Stimulated activated CD8-positive, alpha-beta memory T cell treated with anti-CD3 and anti-CD28 coated beads, Interleukin-12 subunit alpha, Interleukin-12 subunit beta, amount 100 ng/mL, for 24 hours (primary cell): Measurements from ENCODE around the gene GJC3.
"Not testable (repeated sequence)": the region's sequence is repeated elsewhere in the genome, so short reads cannot be mapped to it uniquely, and the experiment has no call there.

Experiments
- DNase-seq: peaks from one replicate; pipeline ENCODE4 v3.0.0-alpha.2; 2020; ENCODE audit errors: extremely low read depth

The GJC3 gene

DNA sequence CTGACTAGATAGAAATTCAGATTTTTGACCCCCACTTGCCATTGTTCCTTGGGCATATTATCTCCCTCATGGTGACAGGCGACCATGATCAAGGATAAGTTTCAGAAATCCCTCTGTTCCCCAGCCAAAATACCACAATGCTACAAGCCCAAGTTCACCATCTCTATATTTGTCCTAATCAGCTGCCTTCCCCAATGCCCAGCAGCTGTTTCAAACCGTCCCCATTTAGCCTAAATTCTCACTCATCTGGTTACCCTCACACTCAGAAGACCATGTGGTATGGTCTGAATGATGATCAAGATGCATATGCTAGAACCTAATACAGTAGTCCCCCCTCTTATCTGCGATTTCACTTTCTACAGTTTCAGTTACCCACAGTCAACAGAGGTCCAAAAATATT is 956 bp upstream of the GJC3 start:
- DNase-seq, result no peak

- no peak for DNase-seq
These were observed 272 bp upstream of the GJC3 start for GRCh38 chr7:99929730-99930053.

DNA sequence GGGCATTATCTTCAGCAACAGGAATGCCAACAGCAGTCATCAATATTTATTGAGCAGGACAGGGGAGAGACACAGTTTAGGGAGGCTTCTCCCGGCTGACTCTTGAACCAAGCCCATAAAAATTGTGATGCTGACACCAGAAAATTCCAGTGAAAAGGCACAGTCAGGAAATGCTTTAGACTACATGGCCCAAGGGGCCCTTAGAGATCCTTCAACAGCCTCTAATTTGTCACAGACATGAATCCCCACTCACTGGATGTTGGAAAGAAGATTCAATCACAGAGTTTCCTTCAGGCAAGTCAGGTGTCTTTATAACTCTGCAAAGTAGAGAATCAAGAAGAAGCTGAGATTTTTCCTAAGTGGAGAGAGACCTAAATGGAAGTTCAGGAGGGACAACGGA is 1.2 kb downstream of the GJC3 start:
- DNase-seq, result no peak

GRCh38 chr7:99927536-99927935 is 1.9 kb downstream of the GJC3 start:
- no peak for DNase-seq

GRCh38 chr7:99926321-99926720 is 3.1 kb downstream of the GJC3 start:
- DNase-seq, result no peak

DNA sequence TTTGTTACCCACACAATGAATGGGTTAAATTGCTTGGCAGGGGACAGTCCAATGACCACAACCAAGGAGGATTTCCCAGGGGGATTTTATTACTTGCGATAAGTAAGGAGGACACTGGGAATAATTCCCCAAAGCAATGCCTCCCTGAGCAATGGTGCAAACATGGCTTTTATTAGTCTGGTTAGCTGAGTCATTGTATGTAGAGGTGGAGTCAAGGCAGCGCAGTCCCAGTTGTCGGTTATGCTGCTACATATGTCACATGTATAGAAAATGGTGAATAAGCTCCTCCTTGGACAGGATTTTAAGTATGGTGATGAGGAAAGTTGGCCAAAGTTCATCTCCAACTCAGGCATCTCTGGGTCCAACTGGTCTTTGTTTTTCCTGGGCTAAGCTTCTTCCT is 6.2 kb downstream of the GJC3 start:
- no peak for DNase-seq

DNA sequence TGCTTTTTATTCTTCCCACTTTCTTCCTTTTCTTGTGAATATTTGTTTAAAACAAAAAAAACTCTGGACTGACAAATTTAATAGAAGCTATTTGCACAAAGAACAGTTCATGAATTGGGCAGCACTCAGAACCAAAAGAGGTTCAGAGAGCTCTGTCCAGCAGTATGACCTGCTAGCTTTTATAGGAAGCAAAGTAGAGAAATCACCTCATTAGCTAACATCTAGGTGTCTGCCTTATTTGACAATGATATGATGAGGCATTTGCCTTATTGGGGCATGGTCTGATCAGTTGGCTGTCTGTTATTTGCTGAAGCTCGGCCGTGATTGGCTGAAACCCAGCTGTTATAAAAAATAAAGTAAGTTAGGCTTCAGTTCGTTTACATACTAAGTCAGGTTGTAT is 9.3 kb downstream of the GJC3 start:
- no peak for DNase-seq

DNA sequence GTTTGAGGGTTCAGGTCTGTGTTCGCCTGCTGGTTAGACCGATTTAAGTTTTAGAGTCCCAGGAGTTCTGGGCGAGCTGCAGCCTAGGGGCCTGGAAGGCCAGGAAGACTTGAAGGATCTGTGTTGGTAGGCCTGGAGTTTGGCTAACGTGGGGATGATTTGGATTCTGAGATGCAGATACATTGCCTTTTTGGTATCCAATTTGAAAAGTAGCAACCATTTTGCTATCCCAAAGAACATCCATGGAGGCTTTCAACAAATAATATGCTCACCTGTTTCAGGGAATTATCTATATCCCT is 9.7 kb downstream of the GJC3 start:
- DNase-seq, result no peak

- peak; percentile 84 for DNase-seq
These were observed 10.2 kb downstream of the GJC3 start, which contains the start of gene TRIM4 for GRCh38 chr7:99918959-99919813. TSS of gene TRIM4 (minus strand) at chr7:99919530. CDS start at chr7:99919401, 129 bp downstream.

DNA sequence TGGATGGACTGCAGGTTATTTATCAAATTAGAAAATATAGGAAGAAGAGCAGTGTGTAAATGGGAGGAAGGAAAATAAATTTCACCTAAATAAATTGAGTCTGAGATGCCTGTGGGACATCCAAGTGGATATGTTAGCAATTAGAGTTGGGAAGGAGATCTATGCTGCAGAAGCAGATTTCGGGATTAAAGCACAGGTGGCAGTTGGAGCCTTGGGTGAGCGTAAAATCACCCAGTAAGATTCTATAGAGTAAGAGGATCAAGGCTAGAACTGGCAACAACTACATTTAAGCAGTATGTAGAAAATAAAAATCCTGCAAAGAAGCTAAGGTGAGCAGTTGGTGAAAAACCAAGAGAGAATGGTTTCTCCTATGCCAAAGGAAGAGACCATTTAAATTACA is 18.4 kb downstream of the GJC3 start:
- no peak for DNase-seq

- DNase-seq, result no peak
These were observed 27.8 kb downstream of the GJC3 start for GRCh38 chr7:99901581-99901980.

DNA sequence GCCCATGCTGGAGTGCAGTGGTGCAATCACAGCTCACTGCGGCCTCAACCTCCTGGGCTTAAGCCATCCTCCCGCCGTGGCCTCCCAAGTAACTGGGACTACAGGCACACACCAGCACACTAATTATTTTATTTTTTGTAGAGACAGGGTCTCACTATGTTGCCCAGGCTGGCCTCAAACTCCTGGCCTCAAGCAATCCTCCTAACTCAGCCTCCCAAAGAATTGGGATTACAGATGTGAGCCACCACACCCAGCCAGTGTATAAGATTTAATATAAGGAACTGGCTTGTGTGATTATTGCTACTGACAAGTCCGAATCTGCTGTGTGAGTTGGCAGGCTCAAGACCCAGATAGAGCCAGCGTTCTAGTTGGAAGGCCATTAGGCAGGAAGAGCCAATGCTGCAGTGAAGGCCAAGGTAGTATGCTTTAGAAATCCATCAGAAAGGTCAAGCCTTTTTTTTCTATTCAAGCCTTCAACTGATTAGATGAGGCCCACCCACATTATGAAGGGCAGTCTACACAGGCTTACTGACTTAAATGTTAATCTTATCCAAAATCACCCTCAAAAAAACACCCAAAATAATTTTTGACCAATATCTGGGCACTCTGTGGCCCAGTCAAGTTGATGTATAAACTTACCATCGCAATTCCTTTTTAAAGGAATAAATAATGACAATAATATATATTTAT is 29.4 kb downstream of the GJC3 start:
- DNase-seq, result no peak

DNA sequence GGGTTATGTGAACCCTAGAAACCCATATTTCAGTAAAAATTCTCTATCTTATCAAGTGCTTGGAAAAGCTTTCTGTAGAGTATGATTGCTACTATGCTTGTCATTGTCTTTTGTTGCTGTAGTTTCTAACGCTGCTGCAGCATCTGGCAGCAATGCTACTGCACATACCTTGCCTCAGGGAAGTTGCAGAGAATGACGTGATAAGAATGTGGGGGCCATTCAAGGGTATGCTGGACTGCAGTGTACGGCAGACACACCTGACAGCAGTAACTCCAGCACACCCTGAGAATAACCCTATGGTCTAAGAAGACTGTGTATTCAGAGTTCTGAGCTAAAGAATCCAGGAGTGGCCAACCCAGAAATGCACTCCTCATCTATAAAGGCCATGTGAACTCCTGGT is 30.6 kb downstream of the GJC3 start:
- DNase-seq, result no peak

DNA sequence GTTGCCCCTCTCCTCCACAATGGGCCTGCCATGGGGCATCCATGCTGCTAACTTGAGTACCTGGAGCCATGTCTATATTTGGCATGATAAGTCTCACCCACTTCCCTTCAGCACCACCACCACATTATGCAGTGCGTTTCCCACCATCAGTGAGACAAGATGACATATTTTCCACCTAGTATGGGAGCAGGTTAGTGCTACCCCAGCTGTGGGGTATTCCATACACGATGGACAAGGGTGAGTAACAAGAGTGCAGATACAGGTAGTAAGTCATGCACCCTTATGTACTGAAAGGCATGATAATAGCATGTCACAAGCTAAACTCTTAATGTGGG is 31.4 kb downstream of the GJC3 start:
- DNase-seq, result no peak

DNA sequence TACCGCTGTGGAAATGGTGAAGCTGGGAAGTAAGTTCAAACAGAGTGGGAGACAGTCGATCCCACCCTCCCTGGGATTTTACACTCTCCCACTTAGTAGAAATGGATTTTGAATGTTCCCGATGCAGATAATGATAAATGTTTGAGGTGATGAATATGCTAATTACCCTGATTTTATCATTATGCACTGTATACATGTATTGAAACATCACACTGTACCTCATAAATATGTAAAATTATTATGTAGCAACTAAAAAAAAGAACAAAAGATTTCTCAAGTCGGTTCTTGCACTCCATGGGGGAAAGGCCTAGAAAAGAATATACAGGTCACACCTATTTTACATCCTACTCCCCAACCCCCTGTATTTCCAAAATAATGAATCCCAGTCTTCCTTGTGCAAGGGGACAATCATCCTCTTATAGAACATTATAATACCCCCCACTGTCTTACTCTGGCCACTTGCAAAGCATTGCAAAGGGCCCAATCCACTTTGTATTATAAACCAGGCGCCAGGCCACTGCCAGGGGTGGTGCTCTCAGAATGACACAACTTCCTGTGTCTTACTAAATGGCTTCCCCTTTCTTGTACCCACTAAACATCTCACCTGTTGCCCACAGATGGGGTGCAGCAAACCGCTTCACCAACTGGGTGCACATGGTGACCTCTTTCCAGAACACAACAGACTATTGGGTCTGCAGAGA is 31.9 kb downstream of the GJC3 start:
- DNase-seq, result no peak

DNA sequence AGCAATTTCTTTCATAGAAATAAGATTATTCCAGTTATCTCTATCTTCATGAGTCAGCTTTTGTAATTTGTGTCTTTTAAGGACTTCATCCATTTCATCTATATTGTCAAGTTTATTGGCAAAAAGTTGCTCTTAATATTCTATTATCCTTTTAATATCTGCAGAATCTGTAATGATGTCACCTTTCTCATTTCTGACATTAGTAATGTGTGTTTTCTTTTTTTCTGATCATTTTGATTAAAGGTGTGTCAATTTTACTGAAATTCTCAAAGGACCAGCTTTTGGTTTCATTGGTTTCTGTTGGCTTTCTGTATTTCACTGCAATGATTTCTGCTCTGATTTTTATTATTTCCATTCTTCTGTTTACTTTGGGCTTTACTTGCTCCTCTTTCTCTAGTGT is 34.7 kb downstream of the GJC3 start:
- DNase-seq, result no peak

- DNase-seq, result no peak
These were observed 36.1 kb downstream of the GJC3 start for GRCh38 chr7:99893280-99893679.

DNA sequence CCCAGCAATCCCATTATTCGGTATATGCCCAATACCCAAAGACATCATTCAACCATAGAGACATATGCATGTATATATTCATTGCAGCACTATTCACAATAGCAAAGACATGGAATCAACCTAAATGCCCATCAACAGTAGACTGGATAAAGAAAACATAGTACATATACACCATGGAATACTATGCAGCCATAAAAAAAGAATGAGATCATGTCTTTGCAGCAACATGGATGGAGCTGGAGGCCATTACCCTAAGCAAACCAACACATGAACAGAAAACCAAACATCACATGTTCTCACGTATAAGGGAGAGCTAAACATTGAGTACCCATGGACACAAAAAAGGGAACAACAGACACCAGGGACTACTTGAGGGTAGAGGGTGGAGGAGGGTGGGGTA is 39.1 kb downstream of the GJC3 start:
- not testable (repeated sequence) for DNase-seq

DNA sequence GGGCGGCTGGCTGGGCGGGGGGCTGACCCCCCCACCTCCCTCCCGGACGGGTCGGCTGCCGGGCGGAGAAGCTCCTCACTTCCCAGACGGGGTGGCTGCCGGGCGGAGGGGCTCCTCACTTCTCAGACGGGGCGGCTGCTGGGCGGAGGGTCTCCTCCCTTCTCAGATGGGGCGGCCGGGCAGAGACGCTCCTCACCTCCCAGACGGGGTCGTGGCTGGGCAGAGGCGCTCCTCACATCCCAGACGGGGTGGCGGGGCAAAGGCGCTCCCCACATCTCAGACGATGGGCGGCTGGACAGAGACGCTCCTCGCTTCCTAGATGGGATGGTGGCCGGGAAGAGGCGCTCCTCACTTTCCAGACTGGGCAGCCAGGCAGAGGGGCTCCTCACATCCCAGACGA is 41.1 kb downstream of the GJC3 start:
- not testable (repeated sequence) for DNase-seq

DNA sequence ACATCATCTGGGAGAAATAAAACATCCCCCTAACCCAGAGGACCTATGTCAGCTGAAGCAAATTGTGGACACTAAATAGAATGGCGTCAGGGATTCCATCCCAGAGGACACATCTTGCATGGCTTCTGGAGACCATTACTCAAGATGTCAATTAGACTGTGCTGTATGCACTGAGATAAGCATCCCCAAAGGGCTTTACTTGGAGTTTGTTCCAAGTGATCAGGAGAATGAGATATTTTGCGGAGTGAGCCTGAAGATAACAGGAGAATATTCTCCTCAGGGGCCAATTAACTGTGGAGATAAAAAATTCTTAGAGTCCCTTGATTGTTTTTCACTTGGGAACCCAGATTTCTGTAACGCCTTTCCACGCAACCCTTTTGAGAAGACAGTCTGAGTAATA is 48.0 kb downstream of the GJC3 start:
- DNase-seq, result no peak

DNA sequence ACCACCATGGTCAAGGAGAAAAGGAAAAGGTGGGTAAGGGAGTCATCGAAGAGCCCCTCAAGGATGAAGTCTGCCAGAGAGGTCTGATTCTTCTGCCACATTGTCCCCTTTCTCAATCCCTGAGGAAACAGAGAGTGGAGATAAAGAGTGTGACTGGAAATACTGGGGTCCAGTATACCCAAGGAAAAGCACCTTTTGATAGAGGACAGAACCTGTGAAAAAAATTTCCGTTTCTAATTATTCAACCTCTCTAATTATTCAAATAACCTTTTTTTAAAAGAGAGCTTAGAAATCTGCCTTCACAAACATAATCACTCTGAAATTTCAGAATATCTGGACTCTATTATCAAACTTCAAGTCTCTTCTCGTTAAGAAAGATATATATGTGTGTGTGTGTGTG is 52.5 kb downstream of the GJC3 start, which contains the start of gene OR2AE1:
TSS of gene OR2AE1 (minus strand) at position 101 of the 400 bp plus-strand sequence. CDS start at position 101, 0 bp downstream.
- no peak for DNase-seq

GRCh38 chr7:99876491-99876890 is 52.9 kb downstream of the GJC3 start:
- no peak for DNase-seq
